Stimulated activated CD4-positive, alpha-beta T cell treated with anti-CD3 and anti-CD28 coated beads, TNF-alpha, amount 100 ng/mL, for 24 hours (primary cell): ENCODE data around the gene NAA25.
"Not testable (repeated sequence)": the region's sequence is repeated elsewhere in the genome, so short reads cannot be mapped to it uniquely, and the experiment has no call there.

ENCODE experiments used
- DNase-seq, 3 experiments: peaks; one replicate each; pipeline ENCODE4 v3.0.0-alpha.2; 2020; ENCODE audit warnings: low read depth in 3 of 3

The NAA25 gene

DNA sequence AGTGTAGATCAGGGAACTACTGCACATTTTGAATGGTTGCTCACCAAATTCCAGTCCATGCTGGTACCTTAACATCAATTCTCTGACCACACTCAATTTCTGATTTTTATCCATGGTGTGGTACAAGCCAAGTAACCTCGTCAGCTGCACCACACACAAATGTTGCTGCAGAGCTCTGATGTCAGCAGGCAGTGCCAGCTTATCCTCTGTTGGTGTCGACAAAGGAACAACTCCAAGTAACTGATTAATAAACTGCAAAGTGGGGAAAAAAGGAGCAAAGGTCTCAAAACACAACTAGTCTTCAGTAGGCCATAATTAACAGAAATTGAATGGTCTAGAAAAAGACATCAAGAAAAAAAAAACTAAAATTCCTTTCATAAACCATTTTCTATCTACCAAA lies 47.4 kb downstream of the NAA25 start:
- no peak for DNase-seq

DNA sequence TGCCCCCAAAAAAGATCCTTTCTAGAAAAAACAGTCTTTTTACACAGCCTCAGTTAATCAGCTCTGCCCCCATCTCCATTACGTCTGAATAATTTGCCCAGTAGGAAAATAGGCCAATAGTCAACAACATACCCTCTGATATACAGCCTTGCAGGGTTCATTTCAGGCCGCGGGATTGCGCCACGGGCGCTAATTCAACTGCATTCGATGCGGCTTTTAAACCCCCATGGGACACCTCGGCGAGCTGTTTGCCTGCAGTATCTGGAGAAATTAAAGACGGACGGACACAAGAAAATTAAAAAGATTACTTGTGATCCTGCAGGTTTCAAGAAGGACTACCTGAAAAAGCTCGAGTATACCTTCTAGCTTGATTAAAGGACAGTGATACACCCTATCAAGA lies 59.2 kb downstream of the NAA25 start:
- no peak for DNase-seq

DNA sequence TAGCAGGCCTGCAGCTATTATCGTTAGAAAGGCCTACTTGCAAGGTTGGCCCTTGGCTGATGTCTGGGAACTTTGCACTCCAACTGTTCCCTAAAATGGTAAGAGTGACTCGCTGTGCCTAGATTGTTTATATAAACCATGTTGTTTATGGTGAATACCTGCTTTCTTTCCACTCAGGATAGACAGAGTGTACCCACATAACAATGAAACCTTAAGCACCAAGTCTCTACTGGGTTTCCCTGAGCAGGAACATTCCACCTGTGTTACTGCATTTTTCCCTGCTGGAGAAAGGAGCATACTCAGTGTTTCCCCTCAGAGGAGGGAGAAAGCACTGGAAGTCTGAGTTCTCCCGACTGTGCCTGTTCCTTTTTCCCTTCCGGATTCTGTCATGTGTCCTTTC lies 62.6 kb downstream of the NAA25 start:
- DNase-seq = no peak

DNA sequence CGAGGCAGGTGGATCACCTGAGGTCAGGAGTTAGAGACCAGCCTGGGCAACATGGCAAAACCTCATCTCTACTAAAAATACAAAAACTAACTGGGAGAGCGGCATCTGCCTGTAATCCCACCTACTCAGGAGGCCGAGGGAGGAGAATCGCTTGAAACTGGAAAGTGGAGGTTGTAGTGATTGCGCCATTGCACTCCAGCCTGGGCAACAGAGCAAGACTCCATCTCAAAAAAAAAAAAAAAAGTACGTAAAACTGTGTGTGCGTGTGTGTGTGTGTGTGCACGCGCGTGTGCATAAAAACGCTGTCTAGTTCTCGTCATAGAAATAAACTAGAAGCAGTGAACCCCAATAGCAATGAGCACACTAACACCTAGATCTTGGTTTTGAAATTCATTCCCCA lies 72.0 kb downstream of the NAA25 start:
- not testable (repeated sequence) for DNase-seq

DNA sequence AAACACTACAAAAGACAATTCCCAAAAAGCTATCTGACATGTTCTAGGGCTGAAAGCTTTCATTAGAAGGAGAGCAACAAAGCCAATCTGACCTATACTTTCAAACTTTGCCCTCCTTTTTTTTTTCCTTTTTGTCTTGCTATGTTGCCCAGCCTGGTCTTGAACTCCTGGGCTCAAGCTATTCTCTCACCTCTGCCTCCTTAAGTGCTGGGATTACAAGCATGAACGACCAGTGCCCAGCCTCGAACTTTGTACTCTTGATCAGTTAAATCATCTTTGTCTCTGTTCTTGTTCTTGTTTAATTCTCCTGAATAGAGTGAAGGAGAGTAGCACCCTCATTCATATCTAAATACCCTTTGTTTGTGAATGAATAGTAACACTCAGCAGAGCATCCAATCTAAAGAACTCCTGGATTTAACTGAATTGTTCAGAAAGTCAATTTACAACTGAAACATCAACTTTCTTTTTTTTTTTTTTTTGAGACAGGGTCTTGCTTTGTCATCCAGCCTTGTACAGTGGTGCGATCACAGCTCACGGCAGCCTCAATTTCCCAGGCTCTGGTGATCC lies 73.3 kb downstream of the NAA25 start:
- DNase-seq = no peak

DNA sequence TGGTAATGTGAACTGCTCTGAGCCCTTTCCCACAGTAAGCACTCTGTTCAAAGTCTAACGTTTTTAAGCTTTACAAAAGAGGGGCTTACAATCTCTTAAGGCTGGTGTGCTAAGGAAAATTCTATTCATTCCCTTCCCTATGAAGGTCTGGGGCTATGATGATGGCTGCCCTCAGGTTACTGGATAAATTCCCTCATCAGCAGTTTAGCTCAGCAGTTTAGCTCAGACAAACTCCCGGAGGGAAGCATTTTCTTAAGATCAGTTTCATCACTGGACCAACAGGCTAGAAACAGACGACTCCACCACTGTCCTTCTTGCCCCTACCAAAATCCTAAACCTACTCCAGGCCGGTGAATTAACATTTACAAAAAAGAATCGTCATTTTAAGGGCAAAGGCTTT lies 76.3 kb downstream of the NAA25 start:
- no peak for DNase-seq

DNA sequence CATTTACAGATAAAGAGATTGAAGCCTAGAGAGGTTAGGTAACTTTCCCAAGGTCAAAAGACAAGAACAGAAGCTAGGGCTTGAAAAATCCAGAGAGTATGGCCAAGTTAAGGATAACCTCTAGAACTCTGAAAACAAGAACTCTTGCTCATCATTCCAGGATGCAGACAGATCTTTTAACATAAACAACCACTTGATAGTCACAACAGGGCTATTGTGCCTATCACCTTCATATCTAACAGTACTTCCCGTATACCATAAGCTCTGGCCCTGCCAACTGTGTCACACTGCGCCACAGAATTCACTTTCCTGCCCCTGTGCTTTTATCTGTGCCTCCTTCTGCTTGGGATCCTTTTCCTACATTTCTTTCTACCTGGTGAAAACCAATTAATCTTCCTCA lies 77.1 kb downstream of the NAA25 start:
- no peak for DNase-seq

DNA sequence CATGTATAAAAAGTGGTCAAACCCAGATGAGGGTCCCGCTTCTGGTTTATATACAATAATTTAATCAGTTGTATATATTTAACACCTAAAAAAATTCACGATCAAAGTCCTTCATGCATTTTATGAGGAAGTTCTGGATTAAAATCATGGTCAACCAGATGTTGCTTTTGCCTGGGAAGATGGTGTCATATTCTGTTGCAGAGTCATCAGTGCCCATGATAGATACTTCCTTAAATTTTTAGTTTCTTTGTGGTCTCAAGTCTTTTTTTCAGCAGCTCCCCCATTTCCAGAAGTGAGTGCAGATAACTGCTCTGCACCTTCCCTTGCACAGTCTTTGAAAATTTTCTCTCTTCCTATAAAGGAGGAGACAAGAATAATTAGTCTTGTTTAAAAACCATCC lies 79.3 kb downstream of the NAA25 start:
- no peak for DNase-seq

DNA sequence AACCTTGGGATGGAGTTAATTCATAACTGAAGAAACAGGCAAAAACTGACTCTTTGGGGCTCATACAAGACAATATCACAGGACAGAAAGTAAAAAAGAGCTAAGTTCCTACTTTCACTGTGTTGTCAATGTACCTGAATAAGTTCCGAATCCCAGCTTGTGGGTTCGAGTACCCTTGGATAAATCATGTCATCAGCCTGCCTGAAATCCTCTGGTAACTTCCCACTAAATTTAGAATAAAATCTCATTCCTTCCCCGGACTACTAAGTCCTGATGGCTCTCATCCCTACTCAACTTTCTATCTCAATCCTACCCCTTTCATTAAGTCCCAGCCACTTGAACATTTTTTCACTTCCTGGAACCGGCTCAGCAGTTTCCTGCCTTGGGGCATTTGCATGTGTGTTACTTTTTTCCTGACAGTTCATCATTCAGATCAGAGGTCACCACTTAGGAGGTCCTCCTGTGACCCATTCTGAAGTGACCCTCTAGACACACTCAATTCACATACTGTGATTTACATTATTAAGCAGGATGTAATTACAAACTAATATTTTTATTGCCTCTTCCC lies 82.7 kb downstream of the NAA25 start:
- DNase-seq = no peak

DNA sequence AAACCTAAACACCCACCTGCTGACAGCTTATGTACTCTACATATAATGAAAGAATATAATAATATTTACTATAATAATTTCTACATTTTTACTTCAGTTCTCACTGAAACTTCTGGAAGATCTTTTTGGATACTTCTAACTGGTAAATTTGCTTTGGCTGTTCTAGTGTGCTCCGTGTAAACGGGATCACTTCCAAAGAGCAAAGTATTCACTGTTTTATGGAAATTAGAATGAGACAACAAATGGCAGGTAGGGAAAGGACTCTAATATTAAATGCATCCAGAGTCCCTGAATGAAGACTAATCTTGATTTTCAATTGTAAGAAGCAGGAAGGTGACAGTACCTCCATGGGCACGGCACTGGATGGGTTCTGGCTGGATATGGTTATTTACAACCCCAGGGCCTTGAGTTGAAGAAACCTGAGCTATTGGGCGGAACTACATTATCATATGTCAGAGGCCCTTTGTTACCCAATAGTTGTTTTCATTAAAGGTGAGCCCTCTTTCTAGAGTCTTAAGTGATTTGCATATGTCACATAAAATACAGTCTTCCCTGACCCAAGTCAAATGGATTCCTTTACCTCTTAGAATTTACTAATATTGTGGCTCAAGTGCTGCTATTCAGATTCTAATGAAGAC lies 84.7 kb downstream of the NAA25 start:
- no peak for DNase-seq

DNA sequence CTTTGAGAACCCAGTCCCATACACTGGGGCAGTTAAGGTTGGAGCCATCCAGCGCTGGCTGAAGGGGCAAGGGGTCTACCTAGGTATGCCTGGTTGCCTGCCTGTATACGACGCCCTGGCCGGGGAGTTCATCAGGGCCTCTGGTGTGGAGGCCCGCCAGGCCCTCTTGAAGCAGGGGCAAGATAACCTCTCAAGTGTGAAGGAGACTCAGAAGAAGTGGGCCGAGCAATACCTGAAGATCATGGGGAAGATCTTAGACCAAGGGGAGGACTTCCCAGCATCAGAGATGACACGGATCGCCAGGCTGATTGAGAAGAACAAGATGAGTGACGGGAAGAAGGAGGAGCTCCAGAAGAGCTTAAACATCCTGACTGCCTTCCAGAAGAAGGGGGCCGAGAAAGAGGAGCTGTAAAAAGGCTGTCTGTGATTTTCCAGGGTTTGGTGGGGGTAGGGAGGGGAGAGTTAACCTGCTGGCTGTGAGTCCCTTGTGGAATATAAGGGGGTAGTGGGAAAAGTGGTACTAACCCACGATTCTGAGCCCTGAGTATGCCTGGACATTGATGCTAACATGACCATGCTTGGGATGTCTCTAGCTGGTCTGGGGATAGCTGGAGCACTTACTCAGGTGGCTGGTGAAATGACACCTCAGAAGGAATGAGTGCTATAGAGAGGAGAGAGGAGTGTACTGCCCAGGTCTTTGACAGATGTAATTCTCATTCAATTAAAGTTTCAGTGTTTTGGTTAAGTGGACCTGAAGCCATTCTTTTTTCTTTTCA lies 86.2 kb downstream of the NAA25 start:
- DNase-seq = no peak

DNA sequence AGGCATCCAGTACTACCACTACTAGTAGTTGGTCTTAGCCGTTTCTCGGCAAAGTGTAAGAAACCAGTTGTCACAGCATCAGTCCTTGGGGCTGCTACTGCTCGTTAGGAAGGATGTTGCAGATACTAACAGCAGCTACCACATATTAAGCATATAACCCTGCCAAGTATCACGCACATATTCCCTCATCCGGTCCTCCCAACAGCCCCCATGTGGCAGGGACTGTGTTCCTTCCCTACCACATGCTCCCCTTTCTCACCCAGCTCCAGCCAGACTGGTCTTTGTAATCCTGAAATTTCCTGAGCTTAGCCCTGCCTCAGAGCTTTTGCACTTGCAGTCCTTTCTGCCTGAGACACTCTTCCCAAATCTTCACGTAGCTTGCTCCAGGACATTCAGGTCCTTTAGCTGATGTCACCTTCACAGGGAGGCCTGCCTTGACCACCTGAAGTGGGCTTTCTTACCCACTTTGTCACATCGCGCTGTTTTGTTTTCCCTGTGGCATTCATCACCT lies 87.6 kb downstream of the NAA25 start:
- DNase-seq = no peak

DNA sequence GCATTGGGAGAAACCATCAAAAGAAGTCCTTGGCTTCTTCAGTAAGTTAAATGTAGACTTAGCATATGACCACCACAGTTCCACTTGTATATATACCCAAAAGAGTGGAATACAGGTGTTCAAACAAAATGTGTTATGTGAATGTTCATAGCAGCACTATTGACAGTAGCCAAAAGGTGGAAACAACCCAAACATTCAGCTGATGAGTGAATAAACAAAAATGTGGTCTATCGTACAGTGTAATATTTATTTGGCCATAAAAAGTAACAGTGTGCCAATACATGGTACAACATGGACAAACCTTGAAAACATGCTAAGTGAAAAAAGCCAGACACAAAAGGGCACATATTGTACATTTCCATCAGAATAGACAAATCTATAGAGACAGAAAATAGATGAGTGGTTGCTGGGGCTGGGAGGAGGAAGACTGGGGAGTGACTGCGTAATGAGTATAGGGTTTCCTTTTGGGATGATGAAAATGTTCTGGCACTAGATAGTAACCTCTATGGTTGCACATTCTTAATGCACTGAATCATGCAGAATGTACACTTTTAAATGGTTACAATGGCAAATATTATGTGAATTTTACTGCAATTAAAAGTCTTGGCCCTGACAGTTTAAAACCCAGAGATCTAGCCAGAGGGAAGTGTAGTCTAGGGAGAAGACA lies 89.9 kb downstream of the NAA25 start:
- no peak for DNase-seq

DNA sequence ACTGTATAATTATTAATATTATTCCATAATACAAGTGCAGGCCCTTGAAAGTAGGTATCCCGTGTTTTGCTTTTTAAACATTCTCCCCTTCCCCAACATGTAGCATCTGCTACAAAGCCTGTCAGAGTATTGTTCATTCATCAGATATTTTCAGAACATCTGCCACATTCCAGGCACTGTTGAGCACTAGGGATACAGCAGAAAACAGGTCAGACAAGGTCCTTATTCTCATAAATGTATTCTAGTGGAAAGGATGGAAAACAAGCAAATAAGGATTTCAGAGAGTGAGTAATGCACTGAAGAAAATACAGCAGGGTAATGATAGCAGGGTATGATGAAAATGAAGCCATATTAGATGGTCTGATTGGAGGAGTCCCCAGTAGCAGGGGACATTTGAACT lies 91.5 kb downstream of the NAA25 start:
- DNase-seq = no peak

DNA sequence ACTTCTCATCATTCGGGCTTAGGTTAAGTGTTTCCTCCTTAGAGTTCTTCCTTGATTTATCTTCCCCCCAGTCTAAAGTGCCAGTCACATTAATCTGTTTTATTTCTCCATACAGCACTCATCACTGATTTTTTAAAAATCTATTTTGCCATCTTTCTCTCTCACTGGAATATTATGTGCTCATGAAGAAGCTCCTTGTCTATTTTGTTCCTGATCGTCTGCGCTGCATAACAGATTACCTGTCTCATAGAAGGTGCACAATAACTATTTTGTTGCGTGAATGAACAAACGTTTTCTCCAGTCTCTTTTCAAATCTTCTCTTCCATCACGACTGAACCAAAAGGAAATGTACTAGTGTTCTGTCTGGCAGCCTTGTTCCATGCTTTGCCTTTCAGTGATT lies 92.6 kb downstream of the NAA25 start:
- DNase-seq = no peak

DNA sequence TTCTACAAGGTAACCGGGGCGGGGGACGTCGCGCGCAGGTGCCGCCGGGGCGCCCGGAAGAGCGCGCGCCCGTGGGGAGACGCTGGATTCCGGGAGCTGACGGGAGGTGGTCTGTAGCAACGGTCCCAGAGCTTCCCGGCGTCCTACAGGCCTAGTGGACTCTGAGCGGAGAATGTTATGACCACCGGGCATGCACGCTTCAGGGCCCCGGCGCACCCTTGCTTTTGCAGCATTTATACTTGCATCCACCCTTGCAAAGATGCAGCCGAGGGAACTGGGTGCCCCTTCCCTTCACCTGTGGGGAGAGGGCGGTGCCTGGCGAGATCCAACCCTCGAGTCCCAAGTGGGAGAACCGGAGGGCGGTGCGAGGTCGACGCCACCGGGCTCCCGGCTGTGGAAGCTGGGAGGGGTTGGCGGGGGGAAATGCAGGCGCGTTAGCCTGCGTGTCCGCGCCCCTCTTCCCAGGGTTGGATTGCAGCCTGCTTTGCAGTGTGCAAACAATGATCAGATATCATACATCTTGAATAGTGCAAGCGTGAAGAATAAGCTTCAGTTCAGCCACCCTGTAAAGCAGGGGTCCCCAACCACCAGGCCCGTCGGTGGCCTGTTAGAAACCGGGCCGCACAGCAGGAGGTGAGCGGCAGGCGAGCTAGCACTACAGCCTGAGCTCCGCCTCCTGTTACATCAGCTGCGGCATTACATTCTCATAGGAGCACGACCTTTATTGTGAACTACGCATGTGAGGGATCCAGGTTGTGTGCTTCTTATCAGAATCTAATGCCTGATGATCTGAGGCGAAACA lies 94.8 kb downstream of the NAA25 start:
- peak; percentile 31 to 68 (median 50) for DNase-seq

DNA sequence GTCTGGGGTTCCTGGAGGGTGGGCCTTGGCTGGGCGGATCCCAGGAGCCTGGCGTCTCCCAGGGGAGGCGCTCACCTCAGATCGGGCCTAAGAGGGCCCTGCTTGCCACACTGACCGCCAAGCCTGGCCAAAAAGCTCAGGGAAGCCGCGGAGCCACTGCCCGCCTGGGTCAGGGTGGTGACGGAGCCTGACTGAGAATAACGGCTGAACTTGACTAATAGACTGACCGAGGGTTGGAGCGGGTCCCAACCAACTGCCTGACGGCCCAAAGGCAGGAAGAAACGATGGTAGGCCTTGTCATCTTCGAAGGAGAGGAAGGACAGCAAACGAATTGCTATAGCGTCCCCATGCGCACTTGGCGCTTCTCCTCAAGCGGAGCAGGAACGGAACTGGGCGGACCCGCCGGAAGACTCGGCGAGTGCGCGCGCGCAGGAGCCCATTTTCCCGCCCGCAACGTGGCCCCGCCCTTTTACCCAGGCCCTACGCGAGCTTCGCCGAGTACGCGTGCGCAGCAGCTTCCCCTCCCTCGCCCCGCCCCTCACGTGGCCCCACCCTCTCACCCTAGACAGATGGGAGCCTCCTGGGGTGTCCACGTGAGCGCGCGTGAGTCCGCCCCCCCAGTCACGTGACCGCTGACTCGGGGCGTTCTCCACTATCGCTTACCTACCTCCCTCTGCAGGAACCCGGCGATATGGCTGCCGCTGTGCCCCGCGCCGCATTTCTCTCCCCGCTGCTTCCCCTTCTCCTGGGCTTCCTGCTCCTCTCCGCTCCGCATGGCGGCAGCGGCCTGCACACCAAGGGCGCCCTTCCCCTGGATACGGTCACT lies 95.6 kb downstream of the NAA25 start, which contains the start of the genes ERP29 and TMEM116:
TSS of gene ERP29 (plus strand) at position 652 of the 826 bp plus-strand sequence. CDS start at position 692, 40 bp downstream.
TSS of gene TMEM116 (minus strand) at position 391 of the 826 bp plus-strand sequence. CDS start 7,895 bp downstream, outside the sequence.
- DNase-seq = peak; percentile 100

DNA sequence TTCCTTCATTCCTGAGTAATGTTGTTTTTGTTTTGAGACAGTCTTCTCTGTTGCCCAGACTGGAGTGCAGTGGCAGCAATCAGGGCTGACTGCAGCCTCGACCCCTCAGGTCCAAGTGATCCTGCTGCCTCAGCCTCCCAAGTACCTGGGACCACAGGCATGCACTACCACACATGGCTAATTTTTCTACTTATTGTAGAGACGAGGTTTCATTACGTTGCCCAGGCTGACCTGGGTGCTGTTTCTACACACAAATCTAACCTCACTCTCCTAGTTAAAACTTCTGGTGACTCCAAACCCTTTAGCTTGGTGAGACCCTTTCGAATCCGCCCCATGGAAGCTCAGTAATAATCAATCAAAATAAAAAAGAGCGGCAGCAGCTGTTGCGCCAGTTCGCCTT lies 96.9 kb downstream of the NAA25 start:
- no peak for DNase-seq

DNA sequence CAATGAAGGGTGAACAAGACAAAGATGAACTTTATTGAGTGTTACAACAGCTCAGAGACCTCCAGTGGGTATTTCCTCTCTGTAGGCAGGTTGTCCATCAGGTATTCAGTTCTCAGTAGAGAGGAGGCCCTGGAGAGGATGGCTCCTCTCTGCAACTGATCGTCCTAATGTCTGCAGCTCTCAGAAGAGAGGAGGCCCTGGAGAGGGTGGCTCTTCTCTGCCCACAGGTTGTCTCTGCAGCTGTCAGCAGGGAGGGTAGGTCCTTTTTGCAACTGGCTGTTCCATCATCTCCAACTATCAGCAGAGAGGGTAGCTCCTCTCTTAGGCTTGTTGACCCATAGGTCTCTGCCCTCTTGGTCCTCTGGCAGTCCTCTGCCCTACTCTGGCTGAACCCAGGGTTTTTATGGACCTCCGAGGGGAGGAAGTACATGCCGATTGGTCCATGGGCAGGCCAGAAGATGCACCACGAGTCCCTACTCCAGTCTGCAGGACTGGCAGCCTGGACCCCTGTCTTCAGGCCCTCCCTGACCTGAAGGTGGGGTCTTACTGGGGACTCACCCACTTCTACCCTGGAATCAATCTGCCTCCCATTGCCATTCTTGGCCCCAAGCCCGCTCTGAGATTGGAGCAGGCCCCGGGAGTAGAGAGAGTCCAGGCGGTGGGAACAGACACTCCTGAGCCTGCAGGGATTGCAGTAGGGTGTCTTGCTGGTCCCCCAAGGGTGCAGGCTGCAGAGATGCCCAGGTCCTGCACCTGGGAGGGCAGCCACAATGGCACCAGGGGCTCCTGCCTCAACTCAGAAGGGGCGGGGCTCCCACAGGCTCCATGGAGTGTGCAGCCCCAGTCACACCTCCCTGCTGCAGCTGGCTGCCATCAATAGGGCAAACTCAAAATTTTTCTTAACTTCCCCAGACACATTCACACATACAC lies 97.9 kb downstream of the NAA25 start:
- DNase-seq = no peak
